Endothelial cell of umbilical vein (primary cell): Measurements from ENCODE around the gene SLMAP. TPM values are rescaled to one million over a fixed set of nuclear protein-coding genes. Genes with fewer than 3 reads are reported as not detected.

Experiments
- BruUV-seq: library from RNA; stranded (reverse); fragments of 400-500 nt; replicated peaks from 2 replicates; lab custom pipeline; 2021; lab: Mats Ljungman, UMichigan
- CTCF ChIA-PET: fragments of 300-600, 350-600 bp; sonication (Branson Sonifier 250); formaldehyde crosslinking; loops from one replicate; lab custom pipeline; 2021; ENCODE audit warnings: antibody characterized with exemption, inconsistent platforms; lab: Charles Lee
- POLR2A ChIA-PET: fragments of 300-600, 350-600 bp; sonication (Branson Sonifier 250); formaldehyde crosslinking; loops from one replicate; lab custom pipeline; 2021; ENCODE audit warnings: antibody characterized with exemption, inconsistent platforms; lab: Charles Lee
- DNase-seq: peaks from one replicate; pipeline ENCODE4 v3.0.0-alpha.2; 2011; ENCODE audit warnings: low read depth, low spot score
- FAIRE-seq: peaks from 2 replicates; lab custom pipeline; 2011; peaks lifted over from hg19 to GRCh38; lab: Jason Lieb, UNC
- H2AFZ ChIP-seq: 2 replicates; pipeline ENCODE4 v1.6.0; 2012; ENCODE audit warnings: low read depth, low read length, control low read depth, inconsistent platforms
- H3K27ac ChIP-seq: 2 replicates; pipeline ENCODE4 v1.5.1; 2011; ENCODE audit warnings: low read depth, mild to moderate bottlenecking, control low read depth, low read length, moderate library complexity; ENCODE audit not compliant: insufficient read depth
- H3K27me3 ChIP-seq, 2 experiments: 2 replicates each; pipeline versions ENCODE4 v1.6.0 to v1.6.1; 2011; ENCODE audit warnings: low read length in 2 of 2, mixed read lengths in 1 of 2; ENCODE audit not compliant: control insufficient read depth in 2 of 2, insufficient read depth in 2 of 2
- H3K36me3 ChIP-seq, 2 experiments: 2 replicates in 1 of 2; 3 replicates in 1 of 2; pipeline ENCODE4 v1.5.1; 2011; ENCODE audit warnings: low read length in 2 of 2, mild to moderate bottlenecking in 1 of 2, moderate library complexity in 1 of 2; ENCODE audit not compliant: control insufficient read depth in 2 of 2, insufficient read depth in 2 of 2; ENCODE audit errors: extremely low read depth in 1 of 2
- H3K4me1 ChIP-seq: 3 replicates; pipeline ENCODE4 v1.5.1; 2011; ENCODE audit warnings: mild to moderate bottlenecking, low read length; ENCODE audit not compliant: control insufficient read depth, insufficient read depth; ENCODE audit errors: extremely low read depth
- H3K4me2 ChIP-seq: 2 replicates; pipeline ENCODE4 v1.6.1; 2011; ENCODE audit warnings: low read length, control low read depth, mixed read lengths; ENCODE audit not compliant: insufficient read depth
- H3K4me3 ChIP-seq, 3 experiments: fragments of 200-600 bp in 1 of 3; sonication (generic), shearing (Covaris generic) in 1 of 3; replicated peaks in 1 of 3; 2 replicates each; pipeline ENCODE4 v1.5.1; 2011 to 2016; ENCODE audit warnings: control low read depth in 3 of 3, low read length in 3 of 3, mild to moderate bottlenecking in 2 of 3, inconsistent platforms in 1 of 3, low read depth in 1 of 3, moderate library complexity in 1 of 3; ENCODE audit not compliant: insufficient read depth in 1 of 3
- H3K79me2 ChIP-seq: 2 replicates; pipeline ENCODE4 v1.6.0; 2012; ENCODE audit warnings: low read length, inconsistent platforms; ENCODE audit not compliant: control insufficient read depth, insufficient read depth
- H3K9ac ChIP-seq: replicated peaks from 2 replicates; pipeline ENCODE3; 2011; ENCODE audit warnings: low read length, control low read depth; ENCODE audit not compliant: insufficient read depth; ENCODE audit errors: extremely low read depth
- H3K9me1 ChIP-seq: replicated peaks from 3 replicates; pipeline ENCODE4 v1.6.0; 2011; ENCODE audit warnings: mild to moderate bottlenecking, low read length; ENCODE audit not compliant: control insufficient read depth, insufficient read depth; ENCODE audit errors: extremely low read depth
- H3K9me3 ChIP-seq: replicated peaks from 2 replicates; pipeline ENCODE4 v1.5.1; 2012; ENCODE audit warnings: low read length, inconsistent platforms; ENCODE audit not compliant: control insufficient read depth, insufficient read depth
- H4K20me1 ChIP-seq: replicated peaks from 2 replicates; pipeline ENCODE3; 2011; ENCODE audit warnings: mild to moderate bottlenecking, low read length; ENCODE audit not compliant: control insufficient read depth, insufficient read depth; ENCODE audit errors: extremely low read depth
- CTCF ChIP-seq, 2 donors: IDR thresholded peaks; 1 replicate in 1 of 2; 2 replicates in 1 of 2; pipeline ENCODE4 v1.5.1; 2011; ENCODE audit warnings: low read length in 2 of 2, mild to moderate bottlenecking in 2 of 2, moderate library complexity in 2 of 2, control low read depth in 1 of 2, inconsistent platforms in 1 of 2, low read depth in 1 of 2; ENCODE audit not compliant: insufficient read depth in 1 of 2; ENCODE audit errors: extremely low read depth in 1 of 2
- EZH2 ChIP-seq: IDR thresholded peaks from 2 replicates; pipeline ENCODE4 v1.6.1; 2012; ENCODE audit warnings: borderline replicate concordance, low read depth, mild to moderate bottlenecking, moderate library complexity, low read length, inconsistent platforms; ENCODE audit not compliant: severe bottlenecking
- FOS ChIP-seq: IDR thresholded peaks from 2 replicates; pipeline ENCODE4 v1.6.1; 2011; ENCODE audit warnings: mild to moderate bottlenecking, low read length, moderate library complexity, borderline replicate concordance; ENCODE audit not compliant: insufficient read depth
- GATA2 ChIP-seq: IDR thresholded peaks from 2 replicates; pipeline ENCODE4 v1.7.0; 2011; ENCODE audit warnings: low read depth, mild to moderate bottlenecking, moderate library complexity, mixed read lengths, low read length; ENCODE audit not compliant: insufficient read length, insufficient read depth
- JUN ChIP-seq: IDR thresholded peaks from 2 replicates; pipeline ENCODE4 v1.6.1; 2011; ENCODE audit warnings: borderline replicate concordance, low read depth; ENCODE audit not compliant: insufficient read length, insufficient read depth
- MYC ChIP-seq: IDR thresholded peaks from one replicate; pipeline ENCODE4 v1.6.1; 2011; ENCODE audit warnings: mild to moderate bottlenecking, low read depth, low read length
- POLR2A ChIP-seq: IDR thresholded peaks from 2 replicates; pipeline ENCODE4 v1.6.1; 2012; ENCODE audit warnings: low read depth, mild to moderate bottlenecking, control low read depth, low read length
- POLR2AphosphoS5 ChIP-seq: IDR thresholded peaks from 2 replicates; pipeline ENCODE4 v1.6.1; 2012; ENCODE audit warnings: low read depth, mild to moderate bottlenecking, control low read depth, low read length, moderate library complexity; ENCODE audit not compliant: insufficient read depth
- dilution Hi-C: fragments of 300-500 bp; cut with MboI; formaldehyde crosslinking; loops from one replicate; pipeline ENCODE4 v1.15.0; 2019; ENCODE audit warnings: low sequenced_read_pairs; ENCODE audit not compliant: extremely low pct_ligation_motif_present
- intact Hi-C: fragments of 100-400 bp; cut with micrococcal nuclease; formaldehyde crosslinking; loops from one replicate; pipeline ENCODE4 v1.10.0; 2022
- polyA plus RNA-seq, 4 experiments: library from polyadenylated mRNA; depleted of rRNA in 3 of 4; stranded (reverse) in 3 of 4; unstranded in 1 of 4; fragments of >200 nt; gene quantifications; 2 replicates each; pipeline versions ENCODE4 v1.2.1 to v1.2.3, GENCODE V29; 2011 to 2012; ENCODE audit warnings: missing spikeins in 1 of 4
- total RNA-seq: library from RNA; stranded (reverse); gene quantifications from 2 replicates; pipeline ENCODE4 v1.2.3, GENCODE V29; 2021
- TF ChIP-seq, protein P1 (sequence below): IDR thresholded peaks from 2 replicates; pipeline ENCODE4 v1.6.1; 2011; ENCODE audit not compliant: insufficient read depth, insufficient read length

SLMAP gene
- total and polyA plus RNA-seq, 2 donors (not counting 3 experiments of a cell fraction or from before 2014, with no cell fraction given): 9.8 to 54.7 TPM

DNA sequence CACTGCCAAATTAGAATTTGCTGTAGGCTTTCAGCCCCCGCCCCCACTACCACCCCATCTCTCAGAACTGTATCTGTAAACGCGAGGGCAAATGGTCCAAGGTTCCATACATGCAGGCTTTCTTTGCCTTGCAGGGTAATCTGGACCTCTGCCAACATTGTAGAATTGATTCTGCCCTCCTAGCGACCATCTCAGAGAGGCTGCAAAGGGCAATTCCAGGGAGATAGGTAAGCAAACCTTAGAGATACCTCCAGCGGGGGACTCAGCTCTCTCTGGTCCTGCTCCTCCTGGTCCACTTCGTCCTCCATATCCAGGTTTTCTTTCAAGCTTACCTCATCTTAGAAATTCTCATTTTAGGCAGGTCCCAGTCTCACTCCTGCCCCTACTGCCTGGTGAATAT lies 64.4 kb downstream of the SLMAP start:
- no TSS peak for BruUV-seq
- H3K9me3 ChIP-seq: no peaks in the 10 kb centered on the region
- H3K27me3 ChIP-seq: no peaks in the 10 kb centered on the region
- no peak overlapping the region for H3K4me3 ChIP-seq
- no peak overlapping the region for H2AFZ ChIP-seq
- intact Hi-C loops (loop anchor here (10.0 kb wide), 1 partner anchor 186 kb away; no protein-coding TSS in a partner anchor), dilution Hi-C loops (no loop called here)
- FAIRE-seq: no peak
- H3K4me1 ChIP-seq: no peaks in the 10 kb centered on the region
- POLR2A ChIA-PET: no interaction called here
- H3K79me2 ChIP-seq: peaks cover 24% of the 10 kb centered on the region
- H3K4me2 ChIP-seq: no peak overlapping the region
- no peak for DNase-seq
- CTCF ChIA-PET: interaction anchor here (1.7 kb wide), 1 partner anchor 11 kb away, joined by 3 read pairs; no protein-coding TSS in a partner anchor
- H3K9me1 ChIP-seq: peaks cover 2% of the 10 kb centered on the region
- TF ChIP-seq, protein P1, sequence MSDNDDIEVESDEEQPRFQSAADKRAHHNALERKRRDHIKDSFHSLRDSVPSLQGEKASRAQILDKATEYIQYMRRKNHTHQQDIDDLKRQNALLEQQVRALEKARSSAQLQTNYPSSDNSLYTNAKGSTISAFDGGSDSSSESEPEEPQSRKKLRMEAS: no peak
- TF ChIP-seq JUN (no peak), GATA2 (no peak), POLR2A (no peak), POLR2AphosphoS5 (no peak), FOS (no peak), CTCF (IDR thresholded peaks at IDR 0.05; ENCODE audit: extremely low read depth in 1 of 2, insufficient read depth in 1 of 2, low read depth in 1 of 2, low read length in 2 of 2) (no peak), EZH2 (no peak), MYC (no peak)
- H3K9ac ChIP-seq: no peak overlapping the region
- H3K36me3 ChIP-seq: no peaks in the 10 kb centered on the region
- no peak overlapping the region for H3K27ac ChIP-seq
- H4K20me1 ChIP-seq: peaks cover 2% of the 10 kb centered on the region
